ENCODE results near the gene CDO1.

Gene CDO1

DNA sequence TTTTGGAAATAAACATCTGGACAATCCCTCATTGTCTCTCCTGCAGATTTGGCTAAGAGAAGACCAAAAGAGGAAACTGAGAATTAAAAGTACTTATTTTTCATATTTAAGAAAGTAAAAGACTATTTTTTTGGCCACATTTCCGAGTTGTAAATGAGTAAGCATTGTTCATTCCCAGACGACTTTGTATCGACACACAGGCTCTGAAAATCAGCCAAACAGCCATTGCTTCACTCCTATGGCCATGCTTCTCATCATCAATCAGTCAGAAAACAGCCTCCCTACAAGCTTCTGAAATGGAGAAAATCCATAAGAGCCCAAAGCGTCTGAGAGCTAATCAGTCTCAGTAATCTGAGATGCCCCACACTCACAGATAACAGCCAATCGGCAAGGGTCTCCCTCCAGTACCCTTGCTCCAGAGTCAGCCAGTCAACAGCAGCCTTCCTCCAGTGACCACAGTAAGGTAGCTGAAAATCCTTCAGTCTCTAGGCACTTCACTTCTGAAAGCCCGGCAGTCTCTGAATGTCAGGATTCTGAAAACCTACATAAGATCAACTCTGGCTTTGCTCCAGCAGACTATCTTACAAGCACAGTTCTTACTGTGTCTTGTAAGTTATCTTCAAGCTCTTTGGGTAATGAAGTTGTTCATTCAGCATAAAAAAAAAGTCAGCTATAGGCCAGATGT is 30.9 kb downstream of the CDO1 start:
- H3K27ac ChIP-seq, result no peak overlapping the region
- TF ChIP-seq, protein P1, sequence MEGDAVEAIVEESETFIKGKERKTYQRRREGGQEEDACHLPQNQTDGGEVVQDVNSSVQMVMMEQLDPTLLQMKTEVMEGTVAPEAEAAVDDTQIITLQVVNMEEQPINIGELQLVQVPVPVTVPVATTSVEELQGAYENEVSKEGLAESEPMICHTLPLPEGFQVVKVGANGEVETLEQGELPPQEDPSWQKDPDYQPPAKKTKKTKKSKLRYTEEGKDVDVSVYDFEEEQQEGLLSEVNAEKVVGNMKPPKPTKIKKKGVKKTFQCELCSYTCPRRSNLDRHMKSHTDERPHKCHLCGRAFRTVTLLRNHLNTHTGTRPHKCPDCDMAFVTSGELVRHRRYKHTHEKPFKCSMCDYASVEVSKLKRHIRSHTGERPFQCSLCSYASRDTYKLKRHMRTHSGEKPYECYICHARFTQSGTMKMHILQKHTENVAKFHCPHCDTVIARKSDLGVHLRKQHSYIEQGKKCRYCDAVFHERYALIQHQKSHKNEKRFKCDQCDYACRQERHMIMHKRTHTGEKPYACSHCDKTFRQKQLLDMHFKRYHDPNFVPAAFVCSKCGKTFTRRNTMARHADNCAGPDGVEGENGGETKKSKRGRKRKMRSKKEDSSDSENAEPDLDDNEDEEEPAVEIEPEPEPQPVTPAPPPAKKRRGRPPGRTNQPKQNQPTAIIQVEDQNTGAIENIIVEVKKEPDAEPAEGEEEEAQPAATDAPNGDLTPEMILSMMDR (conservative IDR thresholded peaks at IDR 0.05), result no peak

DNA sequence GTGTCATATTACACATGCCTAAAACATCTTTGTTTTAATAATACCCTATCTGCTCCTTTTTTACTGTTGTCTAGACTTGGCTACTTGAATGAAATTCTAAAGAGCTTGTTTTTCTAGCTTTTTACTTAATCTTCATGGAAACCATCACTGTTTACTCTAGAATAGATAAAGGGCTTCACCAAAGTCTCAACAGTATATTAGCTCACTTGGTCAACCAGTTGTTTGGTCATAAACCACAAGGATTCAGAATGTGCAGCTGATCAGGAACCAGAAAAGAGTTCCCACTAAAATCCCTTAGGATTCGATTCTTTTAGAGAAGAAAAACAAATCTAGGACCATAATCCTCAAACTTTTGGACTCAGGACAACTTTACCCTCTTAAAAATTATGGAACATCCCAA is 38.0 kb downstream of the CDO1 start:
- TF ChIP-seq, protein P1 (conservative IDR thresholded peaks at IDR 0.05), result no peak
- no peak overlapping the region for H3K27ac ChIP-seq

DNA sequence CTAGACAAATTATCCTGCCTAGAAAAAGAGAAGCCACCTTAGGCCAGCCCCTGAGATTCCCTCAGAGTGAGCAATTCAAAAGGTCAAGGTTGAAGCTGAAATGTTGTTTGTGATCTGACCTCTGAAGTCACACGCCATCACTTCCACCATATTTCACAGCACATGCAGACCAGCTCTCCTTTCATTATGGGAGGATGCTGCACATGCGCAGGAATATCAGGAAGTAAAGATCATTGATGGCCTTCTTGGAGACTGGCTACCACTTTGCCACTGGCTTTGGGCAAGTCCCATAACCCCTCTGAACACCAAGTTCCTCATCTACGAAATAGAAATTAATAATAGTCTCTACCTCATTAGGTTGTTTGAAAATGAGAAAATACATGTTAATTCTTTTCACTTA is 39.5 kb downstream of the CDO1 start:
- TF ChIP-seq, protein P1 (conservative IDR thresholded peaks at IDR 0.05), result no peak
- H3K27ac ChIP-seq, result no peak overlapping the region

DNA sequence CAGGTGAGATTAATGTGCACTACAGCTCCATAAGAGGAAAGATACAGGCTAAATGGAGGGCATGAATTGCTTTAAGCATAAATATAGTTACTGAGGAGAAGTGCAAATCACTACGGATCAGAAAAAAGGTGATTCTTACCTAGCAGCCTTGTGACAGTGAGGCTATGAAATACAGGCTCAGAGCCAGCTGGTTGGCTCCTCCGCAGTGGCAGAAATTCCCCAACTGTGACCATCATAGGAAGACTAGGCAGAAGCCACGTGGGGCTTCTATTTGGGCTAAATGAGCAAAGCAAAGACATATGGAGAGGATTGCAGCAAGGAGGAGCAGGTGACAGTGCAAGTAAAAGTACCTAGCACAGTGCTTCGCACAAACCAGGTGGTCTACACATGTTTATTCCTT is 40.5 kb downstream of the CDO1 start:
- TF ChIP-seq, protein P1 (conservative IDR thresholded peaks at IDR 0.05), result no peak

DNA sequence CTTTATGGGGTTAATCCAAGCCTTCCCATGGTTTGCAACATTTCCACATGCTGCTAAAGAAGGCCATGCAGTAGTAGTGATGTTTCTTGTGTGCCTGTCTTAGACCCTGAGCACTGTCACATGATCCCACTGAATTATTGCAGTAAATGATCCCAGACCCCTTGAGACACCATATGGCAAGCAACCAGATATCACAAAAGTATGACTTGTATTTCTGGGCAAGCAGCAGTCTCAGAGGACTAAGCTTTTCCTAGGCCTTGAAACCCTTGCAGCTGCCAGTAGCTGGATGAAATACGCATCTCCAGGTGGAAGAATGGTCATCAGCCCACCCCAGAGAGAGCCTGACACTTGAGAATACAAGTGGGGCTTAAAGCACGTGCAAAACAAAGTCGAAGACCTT is 41.8 kb downstream of the CDO1 start:
- H3K27ac ChIP-seq, result no peak overlapping the region
- TF ChIP-seq, protein P1 (conservative IDR thresholded peaks at IDR 0.05), result no peak

More for the DNA sequence above, 40.5 kb downstream of the CDO1 start:
- H3K27ac ChIP-seq, result no peak overlapping the region

GRCh38 chr5:115772731-115773475 is 43.6 kb downstream of the CDO1 start:
- TF ChIP-seq, protein P1 (conservative IDR thresholded peaks at IDR 0.05), result no peak
- no peak overlapping the region for H3K27ac ChIP-seq

DNA sequence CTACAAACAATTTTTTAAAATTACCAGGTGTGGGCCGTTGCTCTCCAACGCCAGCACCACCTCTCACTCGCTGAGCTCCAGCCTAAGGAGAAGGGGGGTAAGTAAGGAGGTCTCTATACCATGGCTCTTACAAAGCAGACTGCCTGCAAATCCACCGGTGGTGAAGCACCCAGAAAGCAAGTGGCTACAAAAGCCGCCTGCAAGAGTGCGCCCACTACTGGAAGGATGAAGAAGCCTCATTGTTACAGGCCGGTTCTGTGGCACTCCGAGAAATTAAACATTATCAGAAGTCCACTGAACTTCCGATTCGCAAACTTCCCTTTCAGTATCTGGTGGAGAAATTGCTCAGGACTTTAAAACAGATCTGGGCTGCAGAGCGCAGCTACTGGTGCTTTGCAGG is 46.0 kb downstream of the CDO1 start:
- H3K27ac ChIP-seq, result no peak overlapping the region
- TF ChIP-seq, protein P1 (conservative IDR thresholded peaks at IDR 0.05), result no peak

Data from VCaP (cell line).